Measurements from ENCODE around the gene LIPK.
"Not testable (repeated sequence)": the region's sequence is repeated elsewhere in the genome, so short reads cannot be mapped to it uniquely, and the experiment has no call there.

LIPK gene

DNA sequence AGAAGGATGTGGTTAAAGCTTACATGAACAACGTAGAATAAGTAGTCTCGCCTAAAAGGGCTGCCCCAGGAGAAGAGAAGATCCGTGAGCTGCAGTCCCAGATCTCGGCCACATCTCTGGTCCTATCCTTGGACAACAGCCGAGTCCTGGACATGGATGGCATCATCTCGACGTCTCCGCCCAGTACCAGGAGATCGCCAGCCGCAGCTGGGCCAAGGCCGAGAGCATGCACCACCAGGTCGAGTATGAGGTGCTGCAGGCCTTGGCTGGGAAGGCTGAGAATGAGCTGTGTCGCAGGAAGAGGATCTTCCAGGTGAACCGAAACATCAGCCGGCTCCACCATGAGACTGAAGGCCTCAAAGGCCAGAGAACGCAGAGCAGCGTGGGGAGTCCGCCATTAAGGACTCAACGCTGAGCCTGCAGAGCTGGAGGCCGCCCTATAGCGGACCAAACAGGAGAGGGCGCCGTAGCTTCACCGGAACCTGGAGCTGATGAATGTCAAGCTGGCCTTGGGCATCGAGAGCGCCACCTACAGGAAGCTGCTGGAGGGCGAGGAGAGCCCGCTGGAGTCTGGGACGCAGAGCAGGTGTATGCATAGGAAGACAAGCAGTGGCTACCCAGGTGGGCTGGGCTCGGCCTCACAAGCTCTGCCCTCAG, 22.2 kb downstream of the LIPK start:
- H3K36me3 ChIP-seq (ENCODE audit: control insufficient read depth, insufficient read depth, low read length): no peaks in the 10 kb centered on the region
- TF ChIP-seq, protein P1, sequence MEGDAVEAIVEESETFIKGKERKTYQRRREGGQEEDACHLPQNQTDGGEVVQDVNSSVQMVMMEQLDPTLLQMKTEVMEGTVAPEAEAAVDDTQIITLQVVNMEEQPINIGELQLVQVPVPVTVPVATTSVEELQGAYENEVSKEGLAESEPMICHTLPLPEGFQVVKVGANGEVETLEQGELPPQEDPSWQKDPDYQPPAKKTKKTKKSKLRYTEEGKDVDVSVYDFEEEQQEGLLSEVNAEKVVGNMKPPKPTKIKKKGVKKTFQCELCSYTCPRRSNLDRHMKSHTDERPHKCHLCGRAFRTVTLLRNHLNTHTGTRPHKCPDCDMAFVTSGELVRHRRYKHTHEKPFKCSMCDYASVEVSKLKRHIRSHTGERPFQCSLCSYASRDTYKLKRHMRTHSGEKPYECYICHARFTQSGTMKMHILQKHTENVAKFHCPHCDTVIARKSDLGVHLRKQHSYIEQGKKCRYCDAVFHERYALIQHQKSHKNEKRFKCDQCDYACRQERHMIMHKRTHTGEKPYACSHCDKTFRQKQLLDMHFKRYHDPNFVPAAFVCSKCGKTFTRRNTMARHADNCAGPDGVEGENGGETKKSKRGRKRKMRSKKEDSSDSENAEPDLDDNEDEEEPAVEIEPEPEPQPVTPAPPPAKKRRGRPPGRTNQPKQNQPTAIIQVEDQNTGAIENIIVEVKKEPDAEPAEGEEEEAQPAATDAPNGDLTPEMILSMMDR (IDR thresholded peaks at IDR 0.05): no peak
- H3K4me2 ChIP-seq (ENCODE audit: low read length): no peak overlapping the region
- no peak overlapping the region for H3K9ac ChIP-seq
- H3K9me3 ChIP-seq (ENCODE audit: control insufficient read depth, low read length): no peaks in the 10 kb centered on the region
- no peaks in the 10 kb centered on the region for H3K79me2 ChIP-seq
- no peaks in the 10 kb centered on the region for H3K4me1 ChIP-seq
- H3K27me3 ChIP-seq (ENCODE audit: control insufficient read depth, insufficient read depth, low read length): no peaks in the 10 kb centered on the region
- no peak overlapping the region for H2AFZ ChIP-seq
- no peak overlapping the region for H3K27ac ChIP-seq
- H3K4me3 ChIP-seq (ENCODE audit: low read depth, low read length): no peak overlapping the region

DNA sequence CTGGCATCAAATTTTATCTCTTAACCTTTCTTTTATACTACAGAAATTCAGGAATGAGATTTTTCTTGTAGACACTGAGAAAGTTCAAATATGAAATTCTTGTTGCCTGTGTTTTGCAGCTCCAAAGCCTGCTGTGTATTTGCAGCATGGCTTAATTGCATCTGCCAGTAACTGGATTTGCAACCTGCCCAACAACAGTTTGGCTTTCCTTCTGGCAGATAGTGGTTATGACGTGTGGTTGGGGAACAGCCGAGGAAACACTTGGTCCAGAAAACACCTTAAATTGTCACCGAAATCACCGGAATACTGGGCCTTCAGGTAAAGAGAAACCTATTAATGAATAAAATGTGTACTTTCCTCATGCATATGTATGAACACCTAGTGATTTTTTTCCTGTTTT, 24.8 kb downstream of the LIPK start:
- Histone ChIP-seq H3K36me3 (ENCODE audit: control insufficient read depth, insufficient read depth, low read length) (no peaks in the 10 kb centered on the region), H3K4me3 (ENCODE audit: low read depth, low read length) (no peak overlapping the region)

DNA sequence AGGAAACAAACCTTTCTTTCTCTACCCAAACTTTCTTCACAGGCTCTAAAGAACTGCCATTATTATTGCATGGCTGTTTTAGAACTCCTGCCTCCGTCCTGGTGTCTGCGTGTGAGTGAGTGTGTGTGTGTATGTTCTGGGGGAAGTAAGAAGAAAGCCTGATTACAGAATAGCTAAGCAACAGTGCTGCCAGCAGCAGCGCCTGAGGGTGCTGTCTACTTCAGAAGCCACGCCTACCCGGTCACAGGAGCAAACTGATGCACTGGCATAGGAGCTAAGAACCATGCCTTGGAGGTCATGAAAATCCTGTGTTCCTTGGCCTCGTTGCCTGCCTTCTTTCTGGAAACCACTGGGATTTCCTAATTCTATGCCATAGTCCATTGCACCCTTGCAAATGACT, 25.2 kb downstream of the LIPK start:
- Histone ChIP-seq H3K27me3 (ENCODE audit: control insufficient read depth, insufficient read depth, low read length) (no peaks in the 10 kb centered on the region), H3K9ac (no peak overlapping the region), H3K4me3 (ENCODE audit: low read depth, low read length) (no peak overlapping the region), H3K79me2 (no peaks in the 10 kb centered on the region), H3K27ac (no peak overlapping the region), H3K9me3 (ENCODE audit: control insufficient read depth, low read length) (no peaks in the 10 kb centered on the region), H2AFZ (no peak overlapping the region), H3K4me1 (no peaks in the 10 kb centered on the region), H3K36me3 (ENCODE audit: control insufficient read depth, insufficient read depth, low read length) (no peaks in the 10 kb centered on the region), H3K4me2 (ENCODE audit: low read length) (no peak overlapping the region)
- TF ChIP-seq, protein P1 (IDR thresholded peaks at IDR 0.05): no peak

More for the DNA sequence above, 24.8 kb downstream of the LIPK start:
- Histone ChIP-seq H3K4me1 (no peaks in the 10 kb centered on the region), H3K4me2 (ENCODE audit: low read length) (no peak overlapping the region), H3K9ac (no peak overlapping the region), H2AFZ (no peak overlapping the region), H3K79me2 (no peaks in the 10 kb centered on the region), H3K9me3 (ENCODE audit: control insufficient read depth, low read length) (no peaks in the 10 kb centered on the region), H3K27ac (no peak overlapping the region), H3K27me3 (ENCODE audit: control insufficient read depth, insufficient read depth, low read length) (no peaks in the 10 kb centered on the region)
- TF ChIP-seq, protein P1 (IDR thresholded peaks at IDR 0.05): no peak

DNA sequence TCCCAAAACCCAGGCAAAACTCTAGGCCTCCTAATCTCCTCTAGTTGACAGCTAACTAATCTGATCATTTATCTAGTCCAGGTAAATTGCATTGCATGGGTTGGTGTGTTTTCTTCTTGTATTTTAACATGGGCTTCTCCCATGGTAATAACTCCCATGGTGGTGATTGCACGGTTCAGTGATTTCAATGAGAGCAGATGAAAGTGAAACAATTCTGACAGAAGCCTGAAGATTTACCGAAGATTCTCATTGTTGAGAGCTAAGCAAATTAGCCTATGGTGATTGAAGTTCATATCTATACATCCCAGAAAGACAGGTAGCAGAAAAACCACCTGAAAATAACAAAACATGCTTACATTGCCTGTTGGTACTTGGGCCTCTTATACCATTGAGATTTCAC, 27.2 kb downstream of the LIPK start:
- H2AFZ ChIP-seq: no peak overlapping the region
- no peak overlapping the region for H3K9ac ChIP-seq
- no peaks in the 10 kb centered on the region for H3K36me3 ChIP-seq (ENCODE audit: control insufficient read depth, insufficient read depth, low read length)
- no peak overlapping the region for H3K27ac ChIP-seq
- no peaks in the 10 kb centered on the region for H3K79me2 ChIP-seq
- no peak overlapping the region for H3K4me2 ChIP-seq (ENCODE audit: low read length)
- no peaks in the 10 kb centered on the region for H3K4me1 ChIP-seq
- no peaks in the 10 kb centered on the region for H3K27me3 ChIP-seq (ENCODE audit: control insufficient read depth, insufficient read depth, low read length)
- TF ChIP-seq, protein P1 (IDR thresholded peaks at IDR 0.05): no peak
- no peak overlapping the region for H3K4me3 ChIP-seq (ENCODE audit: low read depth, low read length)
- H3K9me3 ChIP-seq (ENCODE audit: control insufficient read depth, low read length): no peaks in the 10 kb centered on the region

DNA sequence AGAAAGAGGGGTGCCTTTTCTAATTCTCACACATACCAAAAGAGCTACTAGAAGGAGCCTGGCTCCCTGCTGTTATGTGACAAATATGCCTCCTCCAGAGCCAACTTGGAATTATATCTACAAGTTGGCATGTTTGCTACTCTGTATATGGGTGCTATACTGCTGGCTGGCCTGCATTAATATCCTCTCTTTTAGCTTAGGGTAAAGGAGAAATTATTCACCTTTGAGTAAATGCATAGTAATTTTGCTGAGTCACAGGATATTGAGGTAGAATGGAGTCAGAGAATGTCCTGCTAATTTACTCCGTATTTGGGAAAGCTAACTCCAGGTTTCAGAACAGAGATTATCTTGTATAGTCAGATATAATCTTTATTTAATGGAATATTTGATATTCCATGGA, 29.6 kb downstream of the LIPK start:
- TF ChIP-seq, protein P1 (IDR thresholded peaks at IDR 0.05): no peak
- no peaks in the 10 kb centered on the region for H3K4me1 ChIP-seq
- H3K9ac ChIP-seq: no peak overlapping the region
- no peaks in the 10 kb centered on the region for H3K79me2 ChIP-seq
- H3K4me3 ChIP-seq (ENCODE audit: low read depth, low read length): no peak overlapping the region
- no peak overlapping the region for H2AFZ ChIP-seq
- H3K9me3 ChIP-seq (ENCODE audit: control insufficient read depth, low read length): no peaks in the 10 kb centered on the region
- H3K27ac ChIP-seq: no peak overlapping the region
- no peaks in the 10 kb centered on the region for H3K36me3 ChIP-seq (ENCODE audit: control insufficient read depth, insufficient read depth, low read length)
- no peaks in the 10 kb centered on the region for H3K27me3 ChIP-seq (ENCODE audit: control insufficient read depth, insufficient read depth, low read length)
- H3K4me2 ChIP-seq (ENCODE audit: low read length): no peak overlapping the region

DNA sequence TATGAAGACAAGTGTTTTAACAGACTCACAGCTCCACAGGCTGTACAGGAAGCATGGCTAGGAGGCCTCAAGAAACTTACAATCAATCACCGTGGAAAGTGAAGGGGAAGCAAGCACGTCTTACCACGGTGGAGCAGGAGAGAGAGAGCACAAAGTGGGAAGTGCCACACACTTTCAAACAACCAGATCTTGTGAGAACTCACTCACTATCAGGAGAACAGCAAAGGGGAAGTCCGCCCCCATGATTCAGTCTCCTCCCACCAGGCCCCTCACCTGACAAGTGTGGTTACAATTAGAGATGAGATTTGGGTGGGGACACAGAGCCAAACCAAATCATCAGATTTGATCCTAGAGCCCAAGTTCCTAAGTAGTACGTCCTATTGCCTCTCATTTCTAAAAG, 35.9 kb downstream of the LIPK start:
- not testable (repeated sequence) for H3K9ac ChIP-seq; H3K9me3 ChIP-seq (ENCODE audit: control insufficient read depth, low read length); H3K27ac ChIP-seq; H2AFZ ChIP-seq; H3K36me3 ChIP-seq (ENCODE audit: control insufficient read depth, insufficient read depth, low read length); H3K4me1 ChIP-seq; H3K79me2 ChIP-seq; H3K27me3 ChIP-seq (ENCODE audit: control insufficient read depth, insufficient read depth, low read length); H3K4me2 ChIP-seq (ENCODE audit: low read length); H3K4me3 ChIP-seq (ENCODE audit: low read depth, low read length)

Data from parathyroid adenoma (tissue), 2 donors.